ENCODE measurements around the gene UBALD1.

UBALD1 gene

DNA sequence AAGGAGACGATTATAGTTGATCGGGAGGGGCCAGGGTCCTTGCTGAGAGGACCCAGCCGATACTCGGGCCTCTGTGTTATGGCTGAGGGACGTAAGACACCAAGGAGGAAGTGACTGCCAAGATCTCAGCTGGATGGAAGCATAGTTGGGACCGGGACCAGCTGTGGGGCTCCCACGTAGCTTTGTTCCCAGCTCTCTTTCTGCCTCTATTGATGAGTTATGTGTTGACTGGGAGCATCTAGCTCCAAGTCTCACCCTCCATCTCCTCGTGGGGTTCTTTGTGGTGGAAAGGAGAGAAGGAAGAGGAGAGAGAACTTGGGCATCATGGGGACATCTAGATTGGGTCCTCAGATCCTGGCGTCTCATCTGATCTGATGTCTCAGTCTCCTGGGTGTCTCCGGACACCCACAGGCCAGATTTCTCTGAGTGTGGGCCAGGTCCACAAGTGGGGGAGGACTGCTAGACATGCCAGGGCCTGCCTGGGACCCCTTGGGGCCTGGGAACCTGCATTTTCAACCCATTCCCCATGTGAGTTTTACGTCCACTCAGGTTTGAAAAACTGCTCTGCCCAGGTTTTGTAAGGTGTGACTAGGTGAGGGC lies 11.0 kb upstream of the UBALD1 start:
- Histone ChIP-seq H3K4me1 (ENCODE audit: control insufficient read depth, insufficient read depth, low read length) (peaks cover 11% of the 10 kb centered on the region), H3K4me3 (ENCODE audit: low read depth, low read length) (peak overlapping the region; percentile 90), H3K27ac (ENCODE audit: low read depth, low read length) (peak overlapping the region; percentile 87; the same call in 1 of the 2 replicates), H3K9me3 (ENCODE audit: control insufficient read depth, insufficient read depth, low read depth, low read length) (no peaks in the 10 kb centered on the region), H3K36me3 (ENCODE audit: control insufficient read depth, insufficient read depth, low read length) (no peaks in the 10 kb centered on the region), H3K9ac (ENCODE audit: low read length) (peak overlapping the region; percentile 94), H3K27me3 (ENCODE audit: control insufficient read depth, insufficient read depth, low read length) (no peaks in the 10 kb centered on the region)

GRCh38 chr16:4624827-4625559 lies 10.3 kb upstream of the UBALD1 start:
- H3K9me3 ChIP-seq (ENCODE audit: control insufficient read depth, insufficient read depth, low read depth, low read length): no peaks in the 10 kb centered on the region
- H3K27me3 ChIP-seq (ENCODE audit: control insufficient read depth, insufficient read depth, low read length): no peaks in the 10 kb centered on the region
- peak overlapping the region; percentile 87 for H3K27ac ChIP-seq (ENCODE audit: low read depth, low read length)
- H3K4me3 ChIP-seq (ENCODE audit: low read depth, low read length): peak overlapping the region; percentile 90
- peak overlapping the region; percentile 94 for H3K9ac ChIP-seq (ENCODE audit: low read length)
- H3K4me1 ChIP-seq (ENCODE audit: control insufficient read depth, insufficient read depth, low read length): peaks cover 11% of the 10 kb centered on the region
- no peaks in the 10 kb centered on the region for H3K36me3 ChIP-seq (ENCODE audit: control insufficient read depth, insufficient read depth, low read length)

DNA sequence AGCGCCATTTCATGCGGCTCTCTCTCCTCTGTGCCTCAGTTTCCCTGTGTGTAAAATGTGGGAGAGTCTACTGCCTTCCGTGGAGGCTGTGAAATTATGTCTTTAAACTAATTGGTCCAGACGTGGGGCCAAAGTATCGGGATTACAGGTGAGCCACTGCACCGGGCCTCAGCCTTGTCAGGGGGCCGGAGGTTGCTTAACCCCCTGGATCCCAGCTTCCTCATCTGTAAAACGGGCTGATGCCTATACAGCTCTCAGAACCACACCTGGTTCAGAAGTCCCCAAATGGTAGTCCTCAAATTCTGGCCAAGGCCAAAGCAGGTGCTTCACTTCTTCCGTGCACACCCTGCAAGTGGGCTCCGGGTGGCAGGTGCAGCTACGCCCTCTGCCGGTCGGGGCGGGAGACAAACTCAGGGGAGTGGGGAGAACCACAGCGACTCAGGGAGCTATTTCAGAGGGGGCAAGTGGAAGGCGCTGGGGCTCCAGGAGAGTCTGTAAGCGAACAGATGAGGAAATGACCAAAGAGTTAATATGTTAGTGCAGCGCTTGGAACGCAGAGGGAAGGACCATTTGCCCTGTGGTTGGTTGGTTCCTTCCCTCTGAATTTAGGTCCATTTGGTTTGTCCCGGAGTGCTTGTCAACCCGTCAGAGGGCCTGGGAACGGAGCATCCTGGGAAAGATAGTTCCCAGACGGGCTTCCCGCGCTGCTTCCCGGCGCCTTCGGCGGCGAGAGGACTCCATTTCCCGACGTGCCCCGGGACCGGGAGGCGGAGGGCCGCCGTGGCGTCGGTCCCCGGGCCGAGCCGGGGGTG lies 9.5 kb upstream of the UBALD1 start, which contains the start of gene MGRN1:
MGRN1 (plus strand) TSS at position 812 of the 812 bp plus-strand sequence. CDS start 135 bp downstream, outside the sequence.
- Histone ChIP-seq H3K4me1 (ENCODE audit: control insufficient read depth, insufficient read depth, low read length) (peaks cover 11% of the 10 kb centered on the region), H3K9me3 (ENCODE audit: control insufficient read depth, insufficient read depth, low read depth, low read length) (no peaks in the 10 kb centered on the region), H3K9ac (ENCODE audit: low read length) (peak within 1 kb of the TSS; percentile 98), H3K27ac (ENCODE audit: low read depth, low read length) (peak within 1 kb of the TSS; percentile 97), H3K4me3 (ENCODE audit: low read depth, low read length) (peak within 1 kb of the TSS; percentile 90), H3K27me3 (ENCODE audit: control insufficient read depth, insufficient read depth, low read length) (no peaks in the 10 kb centered on the region), H3K36me3 (ENCODE audit: control insufficient read depth, insufficient read depth, low read length) (no peaks in the 10 kb centered on the region)

DNA sequence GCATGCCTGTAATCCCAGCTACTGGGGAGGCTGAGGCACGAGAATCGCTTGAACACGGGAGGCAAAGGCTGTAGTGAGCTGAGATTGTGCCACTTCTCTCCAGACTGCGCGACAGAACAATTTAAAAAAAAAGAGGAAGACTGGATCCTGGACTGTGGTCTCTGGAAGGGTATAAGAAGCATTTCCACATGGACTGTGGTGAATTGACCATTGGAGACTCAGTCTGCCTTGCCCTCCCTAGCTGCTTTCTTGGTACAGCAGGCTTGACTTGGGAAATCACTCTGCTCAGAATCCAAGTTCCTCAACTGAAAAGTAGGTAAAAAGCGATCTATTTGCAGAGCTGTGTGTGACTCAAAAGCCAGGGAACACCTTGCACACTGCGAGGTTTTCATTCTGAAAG lies 8.9 kb upstream of the UBALD1 start:
- H3K9ac ChIP-seq (ENCODE audit: low read length): no peak overlapping the region
- H3K27ac ChIP-seq (ENCODE audit: low read depth, low read length): no peak overlapping the region

GRCh38 chr16:4618645-4619418 lies 4.1 kb upstream of the UBALD1 start:
- no peaks in the 10 kb centered on the region for H3K36me3 ChIP-seq (ENCODE audit: control insufficient read depth, insufficient read depth, low read length)
- no peak overlapping the region; the same call in 1 of the 2 replicates for H3K27ac ChIP-seq (ENCODE audit: low read depth, low read length)
- no peak overlapping the region for H3K4me3 ChIP-seq (ENCODE audit: low read depth, low read length)
- no peaks in the 10 kb centered on the region for H3K9me3 ChIP-seq (ENCODE audit: control insufficient read depth, insufficient read depth, low read depth, low read length)
- H3K9ac ChIP-seq (ENCODE audit: low read length): peak overlapping the region; percentile 34
- H3K27me3 ChIP-seq (ENCODE audit: control insufficient read depth, insufficient read depth, low read length): no peaks in the 10 kb centered on the region
- peaks cover 37% of the 10 kb centered on the region for H3K4me1 ChIP-seq (ENCODE audit: control insufficient read depth, insufficient read depth, low read length)

More for the DNA sequence above, 8.9 kb upstream of the UBALD1 start:
- H3K4me3 ChIP-seq (ENCODE audit: low read depth, low read length): no peak overlapping the region
- no peaks in the 10 kb centered on the region for H3K36me3 ChIP-seq (ENCODE audit: control insufficient read depth, insufficient read depth, low read length)
- H3K27me3 ChIP-seq (ENCODE audit: control insufficient read depth, insufficient read depth, low read length): no peaks in the 10 kb centered on the region
- no peaks in the 10 kb centered on the region for H3K9me3 ChIP-seq (ENCODE audit: control insufficient read depth, insufficient read depth, low read depth, low read length)
- peaks cover 18% of the 10 kb centered on the region for H3K4me1 ChIP-seq (ENCODE audit: control insufficient read depth, insufficient read depth, low read length)

DNA sequence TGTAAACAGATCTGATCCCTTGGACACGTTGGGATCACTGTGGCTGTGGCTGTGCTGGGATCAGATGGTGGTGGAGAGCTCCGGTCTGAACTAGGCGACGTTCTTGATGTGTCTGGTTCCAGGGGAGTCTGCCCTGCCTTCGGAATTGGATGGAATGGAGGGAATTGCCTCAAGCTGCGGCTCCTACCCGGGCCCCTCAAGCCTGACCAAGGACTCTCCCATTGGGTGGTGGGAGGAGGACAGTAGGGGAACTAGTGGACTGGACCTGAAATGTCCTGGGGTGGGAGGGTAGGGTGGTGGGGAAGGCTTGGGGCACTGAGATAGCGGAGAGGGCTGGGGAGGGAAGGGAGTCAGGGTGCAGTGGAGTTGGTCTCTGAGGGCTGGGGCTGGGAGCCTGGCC lies 3.2 kb upstream of the UBALD1 start:
- H3K27ac ChIP-seq (ENCODE audit: low read depth, low read length): peak overlapping the region; percentile 23; the same call in 1 of the 2 replicates
- peak overlapping the region; percentile 60 for H3K9ac ChIP-seq (ENCODE audit: low read length)
- no peaks in the 10 kb centered on the region for H3K27me3 ChIP-seq (ENCODE audit: control insufficient read depth, insufficient read depth, low read length)
- H3K36me3 ChIP-seq (ENCODE audit: control insufficient read depth, insufficient read depth, low read length): no peaks in the 10 kb centered on the region
- H3K4me1 ChIP-seq (ENCODE audit: control insufficient read depth, insufficient read depth, low read length): peaks cover 44% of the 10 kb centered on the region
- no peaks in the 10 kb centered on the region for H3K9me3 ChIP-seq (ENCODE audit: control insufficient read depth, insufficient read depth, low read depth, low read length)
- no peak overlapping the region for H3K4me3 ChIP-seq (ENCODE audit: low read depth, low read length)

- H3K4me1 ChIP-seq (ENCODE audit: control insufficient read depth, insufficient read depth, low read length): peaks cover 52% of the 10 kb centered on the region
These were observed 1.5 kb upstream of the UBALD1 start for GRCh38 chr16:4616047-4616811.

DNA sequence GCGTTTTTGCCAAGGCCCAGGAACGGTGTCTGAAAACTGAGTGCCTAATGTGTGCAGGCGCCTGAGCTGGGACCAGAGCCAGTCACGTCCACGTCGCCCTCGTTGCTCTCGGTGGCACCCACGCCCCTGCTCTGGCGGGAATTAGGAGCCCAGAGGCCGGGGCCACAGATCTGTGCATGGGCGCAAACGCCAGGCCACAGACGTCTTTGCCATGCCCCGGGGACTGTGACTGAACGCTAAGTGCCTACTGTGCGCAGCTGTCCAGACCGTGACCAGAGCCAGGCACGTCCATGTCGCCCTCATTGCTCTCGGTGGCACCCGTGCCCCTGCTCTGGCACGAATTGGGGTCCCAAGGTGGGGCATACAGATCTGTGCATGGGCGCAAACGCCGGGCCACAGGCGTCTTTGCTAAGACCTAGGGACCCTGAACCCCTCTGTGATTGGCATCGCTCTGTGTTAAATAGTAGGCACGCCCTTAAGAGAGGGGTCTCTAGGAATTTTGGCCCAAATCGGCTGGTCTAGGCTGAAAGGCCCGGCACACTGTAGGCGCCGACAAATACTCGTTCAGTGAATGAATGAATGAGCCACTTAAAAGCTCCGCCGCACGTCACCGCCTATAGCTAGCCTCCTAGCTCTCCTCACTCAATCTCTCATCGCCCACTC lies 827 bp upstream of the UBALD1 start:
- Histone ChIP-seq H3K27ac (ENCODE audit: low read depth, low read length) (peak overlapping the region; percentile 80), H3K27me3 (ENCODE audit: control insufficient read depth, insufficient read depth, low read length) (no peaks in the 10 kb centered on the region), H3K4me1 (ENCODE audit: control insufficient read depth, insufficient read depth, low read length) (peaks cover 52% of the 10 kb centered on the region), H3K36me3 (ENCODE audit: control insufficient read depth, insufficient read depth, low read length) (no peaks in the 10 kb centered on the region), H3K4me3 (ENCODE audit: low read depth, low read length) (peak overlapping the region; percentile 79), H3K9me3 (ENCODE audit: control insufficient read depth, insufficient read depth, low read depth, low read length) (no peaks in the 10 kb centered on the region), H3K9ac (ENCODE audit: low read length) (peak overlapping the region; percentile 100)

More at GRCh38 chr16:4616047-4616811, 1.5 kb upstream of the UBALD1 start:
- Histone ChIP-seq H3K4me3 (ENCODE audit: low read depth, low read length) (peak overlapping the region; percentile 79), H3K9me3 (ENCODE audit: control insufficient read depth, insufficient read depth, low read depth, low read length) (no peaks in the 10 kb centered on the region), H3K27me3 (ENCODE audit: control insufficient read depth, insufficient read depth, low read length) (no peaks in the 10 kb centered on the region), H3K27ac (ENCODE audit: low read depth, low read length) (peak overlapping the region; percentile 99), H3K9ac (ENCODE audit: low read length) (peak overlapping the region; percentile 100), H3K36me3 (ENCODE audit: control insufficient read depth, insufficient read depth, low read length) (no peaks in the 10 kb centered on the region)

DNA sequence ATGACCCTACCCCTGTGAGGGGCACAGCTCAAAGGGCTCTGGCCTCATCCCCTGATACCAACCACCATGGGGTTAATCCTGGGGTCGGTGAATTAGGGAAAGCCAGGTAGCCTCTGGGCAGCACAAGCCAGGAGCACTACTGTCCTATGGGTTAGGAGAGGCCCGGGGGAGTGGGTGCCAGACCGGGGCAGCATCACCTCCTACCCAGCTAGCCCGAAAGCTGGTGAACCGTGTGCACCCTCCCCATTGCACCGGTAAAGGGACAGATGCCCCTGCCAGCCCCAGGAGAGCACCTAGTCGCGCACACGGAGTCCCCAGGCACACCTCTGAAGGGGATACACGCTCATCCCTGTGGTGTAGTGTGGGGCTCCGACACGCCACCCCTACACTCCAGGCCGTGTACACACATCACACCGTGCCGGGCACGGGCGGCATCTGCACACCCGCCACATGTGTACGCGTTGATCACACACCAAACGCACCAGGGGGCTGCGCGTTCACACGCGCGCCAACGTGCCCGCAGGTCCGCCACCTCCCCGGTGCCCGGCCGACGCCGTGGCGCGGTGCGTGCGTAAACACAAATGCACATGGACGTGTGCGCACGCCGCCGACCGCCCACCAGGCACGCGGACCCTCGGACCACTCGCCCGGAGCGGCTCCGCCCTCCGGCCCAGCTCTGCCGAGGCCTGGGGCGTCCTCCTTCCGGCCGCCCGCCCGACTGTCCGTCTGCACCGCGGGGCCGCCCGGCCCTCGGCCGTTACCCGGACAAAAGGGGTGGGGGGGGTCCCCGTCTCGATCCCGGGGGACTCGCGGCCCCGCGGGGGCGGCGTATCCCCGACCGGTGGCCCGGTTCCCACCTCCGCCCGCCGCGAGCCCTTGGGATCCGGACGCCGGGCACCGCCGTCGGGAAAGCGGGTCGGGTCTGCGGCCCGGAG lies 785 bp downstream of the UBALD1 start:
- Histone ChIP-seq H3K9ac (ENCODE audit: low read length) (peak overlapping the region; percentile 100), H3K27ac (ENCODE audit: low read depth, low read length) (peak overlapping the region; percentile 17; the same call in 1 of the 2 replicates), H3K4me1 (ENCODE audit: control insufficient read depth, insufficient read depth, low read length) (peaks cover 49% of the 10 kb centered on the region), H3K36me3 (ENCODE audit: control insufficient read depth, insufficient read depth, low read length) (peaks cover 12% of the 10 kb centered on the region), H3K27me3 (ENCODE audit: control insufficient read depth, insufficient read depth, low read length) (no peaks in the 10 kb centered on the region), H3K4me3 (ENCODE audit: low read depth, low read length) (peak overlapping the region; percentile 79), H3K9me3 (ENCODE audit: control insufficient read depth, insufficient read depth, low read depth, low read length) (no peaks in the 10 kb centered on the region)

All from HUES6 (cell line).